ENCODE results near the gene FGF23. TPM values are rescaled to one million over a fixed set of nuclear protein-coding genes. Genes with fewer than 3 reads are reported as not detected.

Gene FGF23
- total and polyA plus RNA-seq, 5 donors from 2014 or later: not detected

DNA sequence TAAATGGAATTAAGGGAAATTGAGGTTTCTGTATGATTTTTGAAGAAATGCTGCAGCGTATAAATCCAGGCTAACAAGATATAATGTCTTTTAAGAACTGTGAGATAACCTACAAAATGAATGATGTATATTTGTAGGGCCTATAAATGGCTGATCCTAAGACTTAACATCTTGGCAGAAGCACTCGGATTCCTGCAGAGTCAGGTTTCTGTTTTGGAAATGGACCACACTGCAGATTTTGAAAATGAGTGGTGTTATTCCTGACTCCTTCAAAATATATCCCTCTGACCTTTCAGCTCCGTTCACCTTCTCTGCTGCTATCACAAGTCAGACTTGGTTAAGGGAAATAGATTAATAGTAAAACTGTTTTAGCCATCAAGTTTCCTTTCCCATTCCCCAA is 53.5 kb downstream of the FGF23 start:
- Histone ChIP-seq H3K36me3 (ENCODE audit: control insufficient read depth, insufficient read depth, low read length) (peaks cover 10% of the 10 kb centered on the region), H3K4me1 (ENCODE audit: control insufficient read depth, insufficient read depth, low read length, poor library complexity, severe bottlenecking) (peaks cover 13% of the 10 kb centered on the region), H3K9me3 (ENCODE audit: control insufficient read depth in 2 of 2, low read length in 2 of 2) (no peaks in the 10 kb centered on the region), H3K4me3 (ENCODE audit: low read depth, low read length) (no peak overlapping the region), H3K27me3 (ENCODE audit: control insufficient read depth, insufficient read depth, low read length) (no peaks in the 10 kb centered on the region), H3K27ac (ENCODE audit: insufficient read depth, low read length, poor library complexity, severe bottlenecking) (no peak overlapping the region)
- DNase-seq: no peak
- ATAC-seq (ENCODE audit: low read depth in 2 of 2): no peak
- Mint-ChIP-seq H3K27ac (peak overlapping the region in 2 of 3 donors; percentile 5 to 58), H3K36me3 (peaks cover 15% of the 10 kb centered on the region), H3K4me3 (peak overlapping the region in 2 of 4 donors; percentile 58 to 62), H3K27me3 (no peaks in the 10 kb centered on the region), H3K4me1 (peaks cover 36 to 53% (median 45%) of the 10 kb centered on the region in 4 donors), H3K9me3 (no peaks in the 10 kb centered on the region)

- H3K4me1 Mint-ChIP-seq: peaks cover 33 to 60% (median 47%) of the 10 kb centered on the region in 4 donors
- no peaks in the 10 kb centered on the region for H3K27me3 ChIP-seq (ENCODE audit: control insufficient read depth, insufficient read depth, low read length)
- H3K4me3 Mint-ChIP-seq: peak overlapping the region in 1 of 4 donors; percentile 89
- peaks cover 10% of the 10 kb centered on the region for H3K36me3 Mint-ChIP-seq
- DNase-seq (no peak), ATAC-seq (ENCODE audit: low read depth in 2 of 2) (no peak)
- H3K4me1 ChIP-seq (ENCODE audit: control insufficient read depth, insufficient read depth, low read length, poor library complexity, severe bottlenecking): peaks cover 21% of the 10 kb centered on the region
- H3K36me3 ChIP-seq (ENCODE audit: control insufficient read depth, insufficient read depth, low read length): peaks cover under 1% of the 10 kb centered on the region
- H3K27me3 Mint-ChIP-seq: no peaks in the 10 kb centered on the region
- H3K27ac ChIP-seq (ENCODE audit: insufficient read depth, low read length, poor library complexity, severe bottlenecking): no peak overlapping the region
- H3K4me3 ChIP-seq (ENCODE audit: low read depth, low read length): no peak overlapping the region
- no peaks in the 10 kb centered on the region for H3K9me3 Mint-ChIP-seq
- H3K27ac Mint-ChIP-seq: no peak overlapping the region
- no peaks in the 10 kb centered on the region for H3K9me3 ChIP-seq (ENCODE audit: control insufficient read depth in 2 of 2, low read length in 2 of 2)
Measured at GRCh38 chr12:4324366-4324765, 55.1 kb downstream of the FGF23 start.

- peaks cover 7% of the 10 kb centered on the region for H3K36me3 Mint-ChIP-seq
- H3K4me3 Mint-ChIP-seq: peak overlapping the region; percentile 27 to 96 (median 84)
- no peaks in the 10 kb centered on the region for H3K9me3 ChIP-seq (ENCODE audit: control insufficient read depth in 2 of 2, low read length in 2 of 2)
- H3K4me1 Mint-ChIP-seq: peaks cover 29 to 58% (median 46%) of the 10 kb centered on the region in 4 donors
- H3K27me3 Mint-ChIP-seq: no peaks in the 10 kb centered on the region
- H3K36me3 ChIP-seq (ENCODE audit: control insufficient read depth, insufficient read depth, low read length): no peaks in the 10 kb centered on the region
- H3K4me3 ChIP-seq (ENCODE audit: low read depth, low read length): peak overlapping the region; percentile 57
- peak overlapping the region; percentile 5 to 38 (median 20) for H3K27ac Mint-ChIP-seq
- H3K4me1 ChIP-seq (ENCODE audit: control insufficient read depth, insufficient read depth, low read length, poor library complexity, severe bottlenecking): peaks cover 21% of the 10 kb centered on the region
- no peaks in the 10 kb centered on the region for H3K9me3 Mint-ChIP-seq
- DNase-seq (no peak), ATAC-seq (ENCODE audit: low read depth in 2 of 2) (no peak)
- H3K27ac ChIP-seq (ENCODE audit: insufficient read depth, low read length, poor library complexity, severe bottlenecking): no peak overlapping the region
- H3K27me3 ChIP-seq (ENCODE audit: control insufficient read depth, insufficient read depth, low read length): no peaks in the 10 kb centered on the region
Measured at GRCh38 chr12:4323396-4323795, 56.1 kb downstream of the FGF23 start.

GRCh38 chr12:4322726-4323125 is 56.8 kb downstream of the FGF23 start:
- no peaks in the 10 kb centered on the region for H3K27me3 ChIP-seq (ENCODE audit: control insufficient read depth, insufficient read depth, low read length)
- no peak overlapping the region for H3K27ac ChIP-seq (ENCODE audit: insufficient read depth, low read length, poor library complexity, severe bottlenecking)
- no peaks in the 10 kb centered on the region for H3K27me3 Mint-ChIP-seq
- ATAC-seq (ENCODE audit: low read depth in 2 of 2): no peak
- peaks cover 7% of the 10 kb centered on the region for H3K36me3 Mint-ChIP-seq
- no peaks in the 10 kb centered on the region for H3K36me3 ChIP-seq (ENCODE audit: control insufficient read depth, insufficient read depth, low read length)
- H3K4me3 ChIP-seq (ENCODE audit: low read depth, low read length): peak overlapping the region; percentile 33
- H3K4me1 Mint-ChIP-seq: peaks cover 29 to 58% (median 45%) of the 10 kb centered on the region in 4 donors
- H3K9me3 Mint-ChIP-seq: no peaks in the 10 kb centered on the region
- H3K4me1 ChIP-seq (ENCODE audit: control insufficient read depth, insufficient read depth, low read length, poor library complexity, severe bottlenecking): peaks cover 21% of the 10 kb centered on the region
- peak overlapping the region in 2 of 3 donors; percentile 5 to 38 for H3K27ac Mint-ChIP-seq
- no peaks in the 10 kb centered on the region for H3K9me3 ChIP-seq (ENCODE audit: control insufficient read depth in 2 of 2, low read length in 2 of 2)
- no peak for DNase-seq
- H3K4me3 Mint-ChIP-seq: peak overlapping the region; percentile 73 to 96 (median 90)

GRCh38 chr12:4320853-4321701 is 58.4 kb downstream of the FGF23 start, which contains the start of gene TIGAR:
TIGAR (plus strand) TSS chr12:4321213; CDS start chr12:4321272, 59 bp downstream.
- H3K27me3 ChIP-seq (ENCODE audit: control insufficient read depth, insufficient read depth, low read length): no peaks in the 10 kb centered on the region
- H3K9me3 ChIP-seq (ENCODE audit: control insufficient read depth in 2 of 2, low read length in 2 of 2): no peaks in the 10 kb centered on the region
- H3K27ac ChIP-seq (ENCODE audit: insufficient read depth, low read length, poor library complexity, severe bottlenecking): peak within 1 kb of the TSS; percentile 85
- DNase-seq (peak; percentile 90 to 96 (median 92)), ATAC-seq (ENCODE audit: low read depth in 2 of 2) (peak; percentile 97 to 98)
- no peaks in the 10 kb centered on the region for H3K9me3 Mint-ChIP-seq
- H3K36me3 Mint-ChIP-seq: peaks cover 7% of the 10 kb centered on the region
- no peaks in the 10 kb centered on the region for H3K27me3 Mint-ChIP-seq
- peaks cover 23 to 50% (median 39%) of the 10 kb centered on the region in 4 donors for H3K4me1 Mint-ChIP-seq
- H3K36me3 ChIP-seq (ENCODE audit: control insufficient read depth, insufficient read depth, low read length): no peaks in the 10 kb centered on the region
- H3K4me1 ChIP-seq (ENCODE audit: control insufficient read depth, insufficient read depth, low read length, poor library complexity, severe bottlenecking): peaks cover 21% of the 10 kb centered on the region
- peak within 1 kb of the TSS; percentile 86 to 96 (median 96) for H3K4me3 Mint-ChIP-seq
- H3K4me3 ChIP-seq (ENCODE audit: low read depth, low read length): peak within 1 kb of the TSS; percentile 92
- H3K27ac Mint-ChIP-seq: peak within 1 kb of the TSS; percentile 91 to 96 (median 94)

DNA sequence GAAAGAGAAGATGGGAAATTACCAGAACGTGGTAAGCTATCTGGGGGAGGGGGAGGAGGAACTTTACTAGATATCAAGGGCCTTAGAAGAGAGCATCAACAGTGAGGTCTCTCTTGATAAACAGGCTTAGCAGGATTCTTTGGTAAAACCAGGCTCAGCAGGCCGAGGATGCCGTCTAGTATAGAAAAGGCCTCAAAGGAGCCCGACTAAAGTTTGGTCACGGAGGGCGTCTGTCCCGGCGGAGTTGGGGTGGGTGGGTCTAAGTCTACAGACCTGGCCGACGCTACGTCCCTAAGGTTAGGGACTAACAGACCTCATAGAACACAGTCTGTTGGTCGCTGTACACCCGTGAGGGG is 59.0 kb downstream of the FGF23 start:
- H3K9me3 Mint-ChIP-seq: no peaks in the 10 kb centered on the region
- Histone ChIP-seq H3K27ac (ENCODE audit: insufficient read depth, low read length, poor library complexity, severe bottlenecking) (peak overlapping the region; percentile 85), H3K4me3 (ENCODE audit: low read depth, low read length) (peak overlapping the region; percentile 92), H3K27me3 (ENCODE audit: control insufficient read depth, insufficient read depth, low read length) (no peaks in the 10 kb centered on the region), H3K4me1 (ENCODE audit: control insufficient read depth, insufficient read depth, low read length, poor library complexity, severe bottlenecking) (peaks cover 21% of the 10 kb centered on the region), H3K36me3 (ENCODE audit: control insufficient read depth, insufficient read depth, low read length) (no peaks in the 10 kb centered on the region), H3K9me3 (ENCODE audit: control insufficient read depth in 2 of 2, low read length in 2 of 2) (no peaks in the 10 kb centered on the region)
- no peaks in the 10 kb centered on the region for H3K27me3 Mint-ChIP-seq
- peaks cover 4% of the 10 kb centered on the region for H3K36me3 Mint-ChIP-seq
- peak overlapping the region; percentile 91 to 94 (median 94) for H3K27ac Mint-ChIP-seq
- peak in 1 of 2 donors; percentile 16 for ATAC-seq (ENCODE audit: low read depth in 2 of 2)
- H3K4me1 Mint-ChIP-seq: peaks cover 18 to 44% (median 36%) of the 10 kb centered on the region in 4 donors
- no peak for DNase-seq
- H3K4me3 Mint-ChIP-seq: peak overlapping the region; percentile 83 to 96 (median 96)
